Muscle of leg (tissue), 11 donors: ENCODE results near the gene DUS2. TPM values are rescaled to one million over a fixed set of nuclear protein-coding genes. Genes with fewer than 3 reads are reported as not detected.
"Not testable (repeated sequence)": the region's sequence is repeated elsewhere in the genome, so short reads cannot be mapped to it uniquely, and the experiment has no call there.

Experiments used
- DNase-seq: peaks from one replicate; pipeline ENCODE4 v3.0.0; 2013
- H3K27ac ChIP-seq: one replicate; pipeline ENCODE4 v1.5.1; 2013; ENCODE audit warnings: mild to moderate bottlenecking, low read length, control low read depth
- H3K27me3 ChIP-seq: one replicate; pipeline ENCODE4 v1.6.1; 2013; ENCODE audit warnings: low read length; ENCODE audit not compliant: control insufficient read depth, insufficient read depth
- H3K36me3 ChIP-seq: one replicate; pipeline ENCODE4 v1.6.1; 2013; ENCODE audit warnings: low read length; ENCODE audit not compliant: control insufficient read depth, insufficient read depth
- H3K4me1 ChIP-seq: one replicate; pipeline ENCODE4 v1.6.1; 2013; ENCODE audit warnings: low read length; ENCODE audit not compliant: control insufficient read depth, insufficient read depth
- H3K4me3 ChIP-seq: one replicate; pipeline ENCODE4 v1.5.1; 2013; ENCODE audit warnings: low read length, control low read depth
- H3K9me3 ChIP-seq: replicated peaks from 2 replicates; pipeline ENCODE4 v1.6.1; 2013; ENCODE audit warnings: low read depth, low read length; ENCODE audit not compliant: control insufficient read depth
- WGBS: methylation state at CpG from one replicate; pipeline ENCODE4 v1.1.5; 2013; ENCODE audit warnings: missing lambda C conversion rate; ENCODE audit not compliant: insufficient coverage; 5-methylcytosine and 5-hydroxymethylcytosine counted together
- polyA plus RNA-seq, 8 donors: library from polyadenylated mRNA; unstranded; fragments of 120-200 nt; gene quantifications; one replicate each; pipeline versions ENCODE4 v1.2.1 to v1.2.3, GENCODE V29; 2013; ENCODE audit warnings: inconsistent platforms in 1 of 8, low replicate concordance in 1 of 8; ENCODE audit not compliant: insufficient read length in 8 of 8, insufficient read depth in 1 of 8
- total RNA-seq: library from RNA; stranded (reverse); fragments of 120-200 nt; gene quantifications from one replicate; pipeline ENCODE4 v1.2.4, GENCODE V29; 2013

Gene DUS2
- total and polyA plus RNA-seq, 9 donors: 10.1 to 13.7 (median 12.5) TPM

GRCh38 chr16:67987460-67988160, 35.5 kb upstream of the DUS2 start:
- Histone ChIP-seq H3K36me3 (no peaks in the 10 kb centered on the region), H3K27ac (peak overlapping the region; percentile 59), H3K4me1 (peaks cover 28% of the 10 kb centered on the region), H3K4me3 (no peak overlapping the region), H3K27me3 (no peaks in the 10 kb centered on the region), H3K9me3 (no peaks in the 10 kb centered on the region)
- 62% methylated on average over 11 of the region's 11 CpGs for WGBS
- peak; percentile 53 for DNase-seq

GRCh38 chr16:67988675-67989074, 34.4 kb upstream of the DUS2 start:
- no peak overlapping the region for H3K4me3 ChIP-seq
- peaks cover 34% of the 10 kb centered on the region for H3K4me1 ChIP-seq
- no peak overlapping the region for H3K27ac ChIP-seq
- no peaks in the 10 kb centered on the region for H3K9me3 ChIP-seq
- DNase-seq: no peak
- 57% methylated on average over 3 of the region's 3 CpGs for WGBS
- H3K36me3 ChIP-seq: no peaks in the 10 kb centered on the region
- no peaks in the 10 kb centered on the region for H3K27me3 ChIP-seq

GRCh38 chr16:67989322-67990017, 33.6 kb upstream of the DUS2 start:
- WGBS: 79% methylated on average over 5 of the region's 8 CpGs
- no peak overlapping the region for H3K27ac ChIP-seq

GRCh38 chr16:67990018-67990386, 33.1 kb upstream of the DUS2 start:
- H3K27me3 ChIP-seq: no peaks in the 10 kb centered on the region
- 89% methylated on average over 4 of the region's 6 CpGs for WGBS
- H3K36me3 ChIP-seq: no peaks in the 10 kb centered on the region
- H3K4me3 ChIP-seq: no peak overlapping the region
- H3K27ac ChIP-seq: no peak overlapping the region
- H3K9me3 ChIP-seq: no peaks in the 10 kb centered on the region
- peaks cover 26% of the 10 kb centered on the region for H3K4me1 ChIP-seq
- DNase-seq: no peak

More at GRCh38 chr16:67989322-67990017, 33.6 kb upstream of the DUS2 start:
- no peaks in the 10 kb centered on the region for H3K9me3 ChIP-seq
- H3K4me3 ChIP-seq: no peak overlapping the region
- H3K4me1 ChIP-seq: peaks cover 31% of the 10 kb centered on the region
- no peaks in the 10 kb centered on the region for H3K36me3 ChIP-seq
- DNase-seq: no peak
- no peaks in the 10 kb centered on the region for H3K27me3 ChIP-seq

- Histone ChIP-seq H3K4me1 (peaks cover 12% of the 10 kb centered on the region), H3K9me3 (no peaks in the 10 kb centered on the region), H3K27me3 (no peaks in the 10 kb centered on the region), H3K4me3 (no peak overlapping the region), H3K27ac (no peak overlapping the region), H3K36me3 (no peaks in the 10 kb centered on the region)
- DNase-seq: no peak
- WGBS: 67% methylated on average over 17 of the region's 20 CpGs
Observed at GRCh38 chr16:67992661-67993206, 30.4 kb upstream of the DUS2 start.

GRCh38 chr16:67993207-67994039, 29.7 kb upstream of the DUS2 start:
- peak; percentile 81 for DNase-seq
- Histone ChIP-seq H3K4me3 (peak overlapping the region; percentile 38), H3K4me1 (peaks cover 11% of the 10 kb centered on the region), H3K36me3 (no peaks in the 10 kb centered on the region), H3K27ac (peak overlapping the region; percentile 35), H3K9me3 (no peaks in the 10 kb centered on the region), H3K27me3 (no peaks in the 10 kb centered on the region)
- WGBS: 2% methylated on average over 30 of the region's 39 CpGs

GRCh38 chr16:67994040-67994408, 29.1 kb upstream of the DUS2 start:
- DNase-seq, H3K9me3 ChIP-seq, H3K36me3 ChIP-seq, H3K27me3 ChIP-seq, H3K4me3 ChIP-seq: not testable (repeated sequence)
- Histone ChIP-seq H3K4me1 (peaks cover 11% of the 10 kb centered on the region), H3K27ac (peak overlapping the region; percentile 35)
- WGBS: no CpG with 5 or more reads among the region's 6 CpGs

GRCh38 chr16:67995423-67995822, 27.7 kb upstream of the DUS2 start:
- Histone ChIP-seq H3K27ac (no peak overlapping the region), H3K27me3 (no peaks in the 10 kb centered on the region), H3K4me3 (no peak overlapping the region), H3K36me3 (no peaks in the 10 kb centered on the region), H3K4me1 (peaks cover 16% of the 10 kb centered on the region), H3K9me3 (no peaks in the 10 kb centered on the region)
- DNase-seq: no peak
- WGBS: no CpG with 5 or more reads among the region's 5 CpGs

GRCh38 chr16:67996666-67997065, 26.4 kb upstream of the DUS2 start:
- H3K36me3 ChIP-seq: no peaks in the 10 kb centered on the region
- H3K4me3 ChIP-seq: no peak overlapping the region
- no peaks in the 10 kb centered on the region for H3K9me3 ChIP-seq
- H3K4me1 ChIP-seq: peaks cover 16% of the 10 kb centered on the region
- WGBS: 67% methylated on average over 3 of the region's 5 CpGs
- no peak overlapping the region for H3K27ac ChIP-seq
- no peak for DNase-seq
- H3K27me3 ChIP-seq: no peaks in the 10 kb centered on the region
